Measurements from ENCODE around the gene FNDC10.
A peak's percentile ranks its signal among the peaks of the same experiment; 100 is the strongest.

- TF ChIP-seq CTCF (IDR thresholded peaks at IDR 0.05 in 8 of 11, conservative IDR thresholded peaks at IDR 0.05 in 3 of 11) = no peak
- TF ChIP-seq POLR2AphosphoS5 (IDR thresholded peaks at IDR 0.05) = peak in 2 of 3 donors; percentile 3 to 59
Measured at GRCh38 chr1:1560178-1560577, 39.8 kb downstream of the FNDC10 start.
